Loucy (cell line): ENCODE measurements around the gene CAMK2G.
A peak's percentile ranks its signal among the peaks of the same experiment; 100 is the strongest.

Experiments
- H2AFZ ChIP-seq: fragments of 200-600 bp; sonication (generic); 2 replicates; pipeline ENCODE4 v1.6.0; 2016; ENCODE audit warnings: antibody characterized with exemption, mild to moderate bottlenecking, low read length, moderate library complexity
- H3F3A ChIP-seq: fragments of 200-600 bp; 2 replicates; pipeline ENCODE4 v1.6.0; 2016; ENCODE audit warnings: antibody characterized with exemption, low read depth, mild to moderate bottlenecking
- H3K27me3 ChIP-seq: fragments of 200-600 bp; sonication (generic); 2 replicates; pipeline ENCODE4 v1.6.1; 2014; ENCODE audit warnings: low read length, mild to moderate bottlenecking; ENCODE audit not compliant: insufficient read depth, poor library complexity, severe bottlenecking
- H3K36me3 ChIP-seq: fragments of 200-600 bp; sonication (generic); 2 replicates; pipeline ENCODE4 v1.6.1; 2016; ENCODE audit warnings: low read length; ENCODE audit not compliant: insufficient read depth
- H3K4me1 ChIP-seq: fragments of 200-600 bp; sonication (generic); 2 replicates; pipeline ENCODE4 v1.5.1; 2014; ENCODE audit warnings: low read length, mild to moderate bottlenecking; ENCODE audit not compliant: insufficient read depth, poor library complexity, severe bottlenecking
- H3K4me2 ChIP-seq: fragments of 200-600 bp; sonication (generic); 2 replicates; pipeline ENCODE4 v1.6.0; 2014; ENCODE audit warnings: antibody characterized with exemption, low read length, low read depth, mild to moderate bottlenecking; ENCODE audit not compliant: poor library complexity, severe bottlenecking
- H3K4me3 ChIP-seq: fragments of 200-600 bp; sonication (generic); 2 replicates; pipeline ENCODE4 v1.5.1; 2014; ENCODE audit warnings: low read length, mild to moderate bottlenecking, mixed read lengths; ENCODE audit not compliant: poor library complexity, severe bottlenecking
- H3K79me2 ChIP-seq: fragments of 200-600 bp; sonication (generic); 2 replicates; pipeline ENCODE4 v1.6.1; 2014; ENCODE audit warnings: low read length; ENCODE audit not compliant: insufficient read depth
- H3K9ac ChIP-seq: fragments of 200-600 bp; sonication (generic); 2 replicates; pipeline ENCODE4 v1.6.0; 2014; ENCODE audit warnings: mild to moderate bottlenecking, low read depth, low read length, moderate library complexity; ENCODE audit not compliant: poor library complexity, severe bottlenecking
- H3K9me2 ChIP-seq: fragments of 200-600 bp; sonication (generic); replicated peaks from 2 replicates; pipeline ENCODE4 v1.6.1; 2016; ENCODE audit warnings: low read depth, low read length, mixed read lengths
- H3K9me3 ChIP-seq: fragments of 200-600 bp; sonication (generic); 2 replicates; pipeline ENCODE4 v1.6.1; 2014; ENCODE audit warnings: mild to moderate bottlenecking, antibody characterized with exemption, low read length, low read depth; ENCODE audit not compliant: insufficient read depth
- H4K20me1 ChIP-seq: fragments of 200-600 bp; sonication (generic); 2 replicates; pipeline ENCODE4 v1.6.0; 2014; ENCODE audit warnings: antibody characterized with exemption, low read length, mild to moderate bottlenecking; ENCODE audit not compliant: insufficient read depth, poor library complexity, severe bottlenecking
- EZH2phosphoT487 ChIP-seq: fragments of 200-600 bp; IDR thresholded peaks from 2 replicates; pipeline ENCODE4 v1.6.1; 2018; ENCODE audit warnings: antibody characterized with exemption, mild to moderate bottlenecking, moderate library complexity, borderline replicate concordance
- TF ChIP-seq, protein P1 (sequence below): fragments of 200-600 bp; sonication (generic); conservative IDR thresholded peaks from 2 replicates; pipeline ENCODE4 v1.5.1; 2014; ENCODE audit warnings: mild to moderate bottlenecking, antibody characterized with exemption, low read length

CAMK2G gene

DNA sequence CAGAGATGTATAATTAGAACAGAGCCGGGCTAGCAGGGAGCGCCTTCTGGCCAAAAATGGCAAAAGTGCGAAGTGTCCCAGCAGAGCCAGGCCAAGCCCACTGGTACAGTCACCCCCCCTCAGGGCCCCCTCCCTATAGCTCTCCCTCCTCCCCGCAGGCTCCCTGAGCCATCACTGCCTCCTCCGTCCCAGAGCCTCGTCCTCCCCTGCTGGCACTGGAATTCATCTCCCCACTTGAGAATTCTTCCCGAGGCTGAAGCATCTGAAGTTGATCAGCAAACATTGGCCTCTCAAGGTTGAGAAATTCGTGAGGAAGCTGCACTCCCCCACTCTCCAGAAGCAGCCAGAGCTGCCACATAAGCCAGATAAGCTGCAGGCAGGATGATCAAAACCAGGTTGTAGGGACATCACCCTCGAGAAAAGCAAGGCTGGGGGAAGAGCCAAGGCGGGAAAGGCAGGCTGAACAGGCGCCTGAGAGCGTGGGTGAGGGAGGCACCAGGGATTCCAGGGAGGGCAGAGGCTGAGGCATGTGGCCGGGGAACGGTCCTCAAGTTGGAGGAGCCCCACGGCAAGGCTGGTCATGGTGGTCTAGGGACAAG lies 23.4 kb downstream of the CAMK2G start:
- peaks cover 11% of the 10 kb centered on the region for H3K4me1 ChIP-seq
- no peak overlapping the region for H3K9ac ChIP-seq

GRCh38 chr10:73850211-73850610 lies 24.1 kb downstream of the CAMK2G start:
- no peak overlapping the region for H3K4me2 ChIP-seq
- H3K4me1 ChIP-seq, result peaks cover 7% of the 10 kb centered on the region
- H3K4me3 ChIP-seq, result no peak overlapping the region
- H4K20me1 ChIP-seq, result peaks cover 6% of the 10 kb centered on the region
- TF ChIP-seq EZH2phosphoT487, result no peak
- TF ChIP-seq, protein P1, sequence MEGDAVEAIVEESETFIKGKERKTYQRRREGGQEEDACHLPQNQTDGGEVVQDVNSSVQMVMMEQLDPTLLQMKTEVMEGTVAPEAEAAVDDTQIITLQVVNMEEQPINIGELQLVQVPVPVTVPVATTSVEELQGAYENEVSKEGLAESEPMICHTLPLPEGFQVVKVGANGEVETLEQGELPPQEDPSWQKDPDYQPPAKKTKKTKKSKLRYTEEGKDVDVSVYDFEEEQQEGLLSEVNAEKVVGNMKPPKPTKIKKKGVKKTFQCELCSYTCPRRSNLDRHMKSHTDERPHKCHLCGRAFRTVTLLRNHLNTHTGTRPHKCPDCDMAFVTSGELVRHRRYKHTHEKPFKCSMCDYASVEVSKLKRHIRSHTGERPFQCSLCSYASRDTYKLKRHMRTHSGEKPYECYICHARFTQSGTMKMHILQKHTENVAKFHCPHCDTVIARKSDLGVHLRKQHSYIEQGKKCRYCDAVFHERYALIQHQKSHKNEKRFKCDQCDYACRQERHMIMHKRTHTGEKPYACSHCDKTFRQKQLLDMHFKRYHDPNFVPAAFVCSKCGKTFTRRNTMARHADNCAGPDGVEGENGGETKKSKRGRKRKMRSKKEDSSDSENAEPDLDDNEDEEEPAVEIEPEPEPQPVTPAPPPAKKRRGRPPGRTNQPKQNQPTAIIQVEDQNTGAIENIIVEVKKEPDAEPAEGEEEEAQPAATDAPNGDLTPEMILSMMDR, result no peak
- H3K9me3 ChIP-seq, result no peaks in the 10 kb centered on the region
- no peaks in the 10 kb centered on the region for H3K27me3 ChIP-seq
- no peaks in the 10 kb centered on the region; the same call in 1 of the 2 replicates for H3F3A ChIP-seq
- no peak overlapping the region for H2AFZ ChIP-seq
- peaks cover 75% of the 10 kb centered on the region for H3K36me3 ChIP-seq
- H3K9me2 ChIP-seq, result no peaks in the 10 kb centered on the region
- H3K9ac ChIP-seq, result no peak overlapping the region
- peaks cover 35% of the 10 kb centered on the region for H3K79me2 ChIP-seq

More for the DNA sequence above, 23.4 kb downstream of the CAMK2G start:
- H4K20me1 ChIP-seq, result peaks cover 11% of the 10 kb centered on the region
- peaks cover 42% of the 10 kb centered on the region for H3K79me2 ChIP-seq
- no peak overlapping the region for H2AFZ ChIP-seq
- no peak for TF ChIP-seq EZH2phosphoT487
- TF ChIP-seq, protein P1, result no peak
- no peaks in the 10 kb centered on the region for H3K27me3 ChIP-seq
- no peaks in the 10 kb centered on the region for H3K9me3 ChIP-seq
- peaks cover 72% of the 10 kb centered on the region for H3K36me3 ChIP-seq
- H3K4me3 ChIP-seq, result no peak overlapping the region
- H3K9me2 ChIP-seq, result no peaks in the 10 kb centered on the region
- H3K4me2 ChIP-seq, result no peak overlapping the region
- no peaks in the 10 kb centered on the region; the same call in 1 of the 2 replicates for H3F3A ChIP-seq

DNA sequence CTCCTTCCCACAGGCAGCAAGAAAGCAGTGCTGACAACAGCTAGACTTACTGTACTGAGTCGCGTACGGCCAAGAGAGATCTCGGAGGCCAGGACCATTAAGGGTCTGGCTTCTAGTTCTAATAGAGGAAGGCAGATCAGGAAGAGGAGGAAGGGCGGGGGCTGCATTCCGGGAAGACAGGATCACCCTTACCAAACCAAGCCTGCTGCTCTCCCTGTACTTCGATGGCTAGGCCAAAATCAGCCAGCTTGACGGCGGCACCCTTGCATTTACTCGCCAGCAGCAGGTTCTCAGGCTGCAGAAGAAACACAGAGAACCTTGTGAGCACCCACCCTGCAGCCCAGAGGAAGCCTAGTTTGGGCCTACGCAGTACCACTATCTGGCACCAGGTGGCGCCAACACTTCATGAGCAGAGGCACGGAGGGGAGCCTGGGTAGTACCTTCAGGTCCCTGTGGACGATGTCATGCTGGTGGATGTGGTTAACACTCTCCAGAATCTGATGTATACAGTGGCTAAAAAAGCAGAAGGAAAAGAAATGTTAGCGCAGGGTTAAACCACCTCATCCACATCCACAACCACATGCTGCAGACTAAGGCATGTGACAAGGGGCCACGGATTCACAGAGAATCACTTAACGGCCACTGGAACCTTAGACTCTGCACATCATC lies 25.4 kb downstream of the CAMK2G start:
- H3K36me3 ChIP-seq, result peaks cover 78% of the 10 kb centered on the region
- no peaks in the 10 kb centered on the region for H3K27me3 ChIP-seq
- TF ChIP-seq EZH2phosphoT487, result no peak
- TF ChIP-seq, protein P1, result peak; percentile 100
- H2AFZ ChIP-seq, result no peak overlapping the region
- H3K9ac ChIP-seq, result no peak overlapping the region
- H3K4me1 ChIP-seq, result peaks cover 7% of the 10 kb centered on the region
- H3K4me2 ChIP-seq, result no peak overlapping the region
- no peaks in the 10 kb centered on the region for H3K9me3 ChIP-seq
- no peaks in the 10 kb centered on the region; the same call in 1 of the 2 replicates for H3F3A ChIP-seq
- peaks cover 6% of the 10 kb centered on the region for H4K20me1 ChIP-seq
- H3K9me2 ChIP-seq, result no peaks in the 10 kb centered on the region
- H3K79me2 ChIP-seq, result peaks cover 22% of the 10 kb centered on the region; the same call in 1 of the 2 replicates
- H3K4me3 ChIP-seq, result no peak overlapping the region
